ENCODE data around the gene EMILIN1. TPM values are rescaled to one million over a fixed set of nuclear protein-coding genes. Genes with fewer than 3 reads are reported as not detected.

Gene EMILIN1
- total RNA-seq, 1 experiment from 2014 or later: 0.31 TPM

DNA sequence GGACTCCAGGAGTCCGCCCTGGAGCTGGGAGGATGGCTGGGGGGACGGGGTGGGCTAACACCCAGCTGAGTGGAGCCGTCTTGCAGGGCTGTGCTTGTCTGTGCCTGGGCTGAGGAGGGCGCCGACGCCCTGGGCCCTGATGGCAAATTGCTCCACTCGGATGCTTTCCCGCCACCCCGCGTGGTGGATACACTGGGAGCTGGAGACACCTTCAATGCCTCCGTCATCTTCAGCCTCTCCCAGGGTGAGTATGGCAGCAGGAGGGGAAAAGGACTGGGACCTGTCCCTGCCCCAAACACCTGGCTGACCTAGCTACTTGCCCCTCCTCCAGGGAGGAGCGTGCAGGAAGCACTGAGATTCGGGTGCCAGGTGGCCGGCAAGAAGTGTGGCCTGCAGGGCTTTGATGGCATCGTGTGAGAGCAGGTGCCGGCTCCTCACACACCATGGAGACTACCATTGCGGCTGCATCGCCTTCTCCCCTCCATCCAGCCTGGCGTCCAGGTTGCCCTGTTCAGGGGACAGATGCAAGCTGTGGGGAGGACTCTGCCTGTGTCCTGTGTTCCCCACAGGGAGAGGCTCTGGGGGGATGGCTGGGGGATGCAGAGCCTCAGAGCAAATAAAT lies 21.0 kb downstream of the EMILIN1 start:
- ChIA-PET CTCF (interaction anchor here (0.5 to 1.2 kb wide), 2 partner anchors 63 to 92 kb away, joined by 3 to 4 read pairs; no protein-coding TSS in a partner anchor), POLR2A (interaction anchor here (0.6 kb wide), 1 partner anchor 180 kb away, joined by 3 read pairs; no protein-coding TSS in a partner anchor)
- H3K4me3 ChIP-seq (ENCODE audit: low read depth in 2 of 2, low read length in 2 of 2): no peak overlapping the region
- intact Hi-C loops (cut with micrococcal nuclease; ENCODE audit: unreplicated experiment) (loop anchor here (5.0 kb wide), 1 partner anchor 183 kb away; the partner anchor contains the start of gene TRIM54), in situ Hi-C loops (cut with HindIII; ENCODE audit: low pct_unique_long_range_greater_than_20kb, low sequenced_read_pairs) (no loop called here)
- H3K27ac ChIP-seq (ENCODE audit: low read length): no peak overlapping the region
- BruUV-seq (replicated peaks): no TSS peak
- no peaks in the 10 kb centered on the region for H3K36me3 ChIP-seq (ENCODE audit: control insufficient read depth, insufficient read depth, low read length)
- TF ChIP-seq POLR2AphosphoS5 (IDR thresholded peaks at IDR 0.05; ENCODE audit: low read depth, low read length) (no peak), REST (IDR thresholded peaks at IDR 0.05; ENCODE audit: insufficient read depth in 1 of 2, low read depth in 2 of 2, low read length in 1 of 2) (no peak), CTCF (IDR thresholded peaks at IDR 0.05) (no peak), TCF7L2 (IDR thresholded peaks at IDR 0.05; ENCODE audit: low read depth, low read length) (no peak), SIN3A (IDR thresholded peaks at IDR 0.05; ENCODE audit: borderline replicate concordance, insufficient read depth, low read depth, low read length) (no peak)
- H3K9me3 ChIP-seq (ENCODE audit: control insufficient read depth, insufficient read depth, low read depth, low read length): no peaks in the 10 kb centered on the region
- ATAC-seq (peak; percentile 14; the same call in 1 of the 2 replicates), DNase-seq (ENCODE audit: low read depth, low spot score) (no peak)
- no peaks in the 10 kb centered on the region for H3K27me3 ChIP-seq (ENCODE audit: control insufficient read depth, insufficient read depth, low read length)
- no peaks in the 10 kb centered on the region for H3K4me1 ChIP-seq (ENCODE audit: control insufficient read depth, insufficient read depth, low read length)

DNA sequence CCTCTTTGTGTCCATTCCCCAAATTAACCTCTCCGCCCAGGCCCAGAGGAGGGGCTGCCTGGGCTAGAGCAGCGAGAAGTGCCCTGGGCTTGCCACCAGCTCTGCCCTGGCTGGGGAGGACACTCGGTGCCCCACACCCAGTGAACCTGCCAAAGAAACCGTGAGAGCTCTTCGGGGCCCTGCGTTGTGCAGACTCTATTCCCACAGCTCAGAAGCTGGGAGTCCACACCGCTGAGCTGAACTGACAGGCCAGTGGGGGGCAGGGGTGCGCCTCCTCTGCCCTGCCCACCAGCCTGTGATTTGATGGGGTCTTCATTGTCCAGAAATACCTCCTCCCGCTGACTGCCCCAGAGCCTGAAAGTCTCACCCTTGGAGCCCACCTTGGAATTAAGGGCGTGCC lies 21.6 kb downstream of the EMILIN1 start:
- ChIA-PET POLR2A (no interaction called here), CTCF (interaction anchor here (0.5 kb wide), 1 partner anchor 62 kb away, joined by 3 read pairs; no protein-coding TSS in a partner anchor)
- Histone ChIP-seq H3K27ac (ENCODE audit: low read length) (no peak overlapping the region), H3K4me1 (ENCODE audit: control insufficient read depth, insufficient read depth, low read length) (no peaks in the 10 kb centered on the region), H3K27me3 (ENCODE audit: control insufficient read depth, insufficient read depth, low read length) (no peaks in the 10 kb centered on the region), H3K36me3 (ENCODE audit: control insufficient read depth, insufficient read depth, low read length) (no peaks in the 10 kb centered on the region), H3K4me3 (ENCODE audit: low read depth in 2 of 2, low read length in 2 of 2) (no peak overlapping the region), H3K9me3 (ENCODE audit: control insufficient read depth, insufficient read depth, low read depth, low read length) (no peaks in the 10 kb centered on the region)
- DNase-seq (ENCODE audit: low read depth, low spot score) (no peak), ATAC-seq (no peak)
- BruUV-seq (replicated peaks): no TSS peak
- no peak for TF ChIP-seq CTCF (IDR thresholded peaks at IDR 0.05)
- TF ChIP-seq TCF7L2 (IDR thresholded peaks at IDR 0.05; ENCODE audit: low read depth, low read length): no peak
- no peak for TF ChIP-seq POLR2AphosphoS5 (IDR thresholded peaks at IDR 0.05; ENCODE audit: low read depth, low read length)
- TF ChIP-seq SIN3A (IDR thresholded peaks at IDR 0.05; ENCODE audit: borderline replicate concordance, insufficient read depth, low read depth, low read length): no peak
- TF ChIP-seq REST (IDR thresholded peaks at IDR 0.05; ENCODE audit: insufficient read depth in 1 of 2, low read depth in 2 of 2, low read length in 1 of 2): no peak
- in situ Hi-C loops (cut with HindIII; ENCODE audit: low pct_unique_long_range_greater_than_20kb, low sequenced_read_pairs): no loop called here
- intact Hi-C loops (cut with micrococcal nuclease; ENCODE audit: unreplicated experiment): no loop called here

Measured in Panc1 (cell line).